GM12878 (cell line): ENCODE data around the gene NTRK3.

Experiments used
- BMI1 ChIP-seq: fragments of 450-650 bp; IDR thresholded peaks from 2 replicates; pipeline ENCODE4 v1.6.1; 2016; ENCODE audit warnings: mild to moderate bottlenecking, moderate library complexity, borderline replicate concordance
- BRCA1 ChIP-seq: IDR thresholded peaks from 2 replicates; pipeline ENCODE4 v1.6.1; 2011; ENCODE audit warnings: low read depth, low read length, improper control_type of control experiment
- CBX3 ChIP-seq: fragments of 200-600 bp; sonication (generic); IDR thresholded peaks from 2 replicates; pipeline ENCODE4 v1.6.1; 2016; ENCODE audit warnings: low read depth, borderline replicate concordance
- CEBPB ChIP-seq, 2 experiments: fragments of 150-350 bp in 1 of 2; IDR thresholded peaks; 2 replicates each; pipeline ENCODE4 v1.6.1; 2012 to 2014; ENCODE audit warnings: low read depth in 2 of 2, low read length in 2 of 2, borderline replicate concordance in 1 of 2, inconsistent platforms in 1 of 2
- KAT2A ChIP-seq: conservative IDR thresholded peaks from 2 replicates; pipeline ENCODE4 v1.6.1; 2011; ENCODE audit warnings: low read depth, low read length; ENCODE audit not compliant: control insufficient read depth
- MXI1 ChIP-seq: fragments of 150-350 bp; IDR thresholded peaks from 2 replicates; pipeline ENCODE4 v1.6.1; 2011; ENCODE audit warnings: low read depth, mild to moderate bottlenecking, inconsistent platforms, low read length, improper control_type of control experiment
- POLR2A ChIP-seq: IDR thresholded peaks from 2 replicates; pipeline ENCODE4 v1.6.1; 2011; ENCODE audit warnings: low read depth, mild to moderate bottlenecking, low read length
- SIX5 ChIP-seq: IDR thresholded peaks from 2 replicates; pipeline ENCODE4 v1.6.1; 2011; ENCODE audit warnings: mild to moderate bottlenecking, low read depth, low read length, moderate library complexity; ENCODE audit not compliant: severe bottlenecking
- USF1 ChIP-seq: IDR thresholded peaks from 2 replicates; pipeline ENCODE4 v1.6.1; 2011; ENCODE audit warnings: borderline replicate concordance, low read depth, mild to moderate bottlenecking, moderate library complexity, mixed read lengths, low read length; ENCODE audit not compliant: insufficient read depth; ENCODE audit errors: extremely low read length
- ZSCAN29 ChIP-seq: fragments of 450-650 bp; IDR thresholded peaks from 2 replicates; pipeline ENCODE4 v1.6.1; 2017; ENCODE audit warnings: mild to moderate bottlenecking, moderate library complexity
- TF ChIP-seq, protein P1 (sequence below), 3 experiments: IDR thresholded peaks in 2 of 3; conservative IDR thresholded peaks in 1 of 3; 2 replicates each; pipeline ENCODE4 v1.5.1; 2011; ENCODE audit warnings: low read depth in 3 of 3, low read length in 3 of 3, mild to moderate bottlenecking in 3 of 3, control low read depth in 2 of 3, moderate library complexity in 2 of 3, inconsistent platforms in 1 of 3, mixed read lengths in 1 of 3; ENCODE audit not compliant: control insufficient read depth in 2 of 3, insufficient read depth in 1 of 3; ENCODE audit errors: extremely low read depth in 1 of 3
- TF ChIP-seq, protein P2 (sequence below): fragments of 450-650 bp; IDR thresholded peaks from 2 replicates; pipeline ENCODE4 v1.6.1; 2016; ENCODE audit warnings: mild to moderate bottlenecking
- TF ChIP-seq, protein P3 (sequence below): fragments of 450-650 bp; IDR thresholded peaks from 2 replicates; pipeline ENCODE4 v1.6.1; 2016; ENCODE audit warnings: mild to moderate bottlenecking, moderate library complexity, borderline replicate concordance

DNA sequence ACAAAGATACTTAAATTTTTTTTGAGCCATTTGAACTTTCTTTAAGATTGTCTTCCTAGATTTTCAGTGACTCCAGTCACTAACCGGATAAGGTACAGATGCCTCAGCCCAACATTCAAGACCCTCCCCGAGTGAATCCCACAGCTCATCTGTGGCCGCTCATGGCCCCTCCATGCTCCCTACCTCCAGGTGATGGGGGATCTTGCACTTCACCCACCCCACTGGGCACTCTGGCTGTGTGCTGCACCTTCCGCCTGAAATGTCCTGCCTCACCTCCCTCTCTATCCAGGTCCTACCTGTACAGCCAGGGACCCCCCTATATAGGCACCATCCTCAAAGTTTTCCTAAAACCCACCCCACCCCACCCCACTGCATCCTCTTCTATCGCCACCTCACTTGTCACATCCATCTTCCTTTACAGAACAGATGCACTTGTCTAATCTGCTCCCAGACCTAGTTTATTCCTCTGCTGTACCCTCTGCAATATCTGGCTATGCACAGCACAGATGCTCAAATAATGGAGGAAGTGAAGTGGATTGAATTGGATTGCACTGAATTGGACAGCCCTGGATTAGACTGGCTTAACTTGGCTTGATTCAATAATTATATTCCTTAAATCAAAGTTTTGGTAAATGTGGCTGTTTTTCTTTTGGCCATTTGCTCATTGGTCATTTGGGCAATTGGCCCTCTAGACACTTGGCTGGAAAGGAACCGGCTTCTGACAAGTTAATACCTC, 24.5 kb downstream of the NTRK3 start:
- TF ChIP-seq BMI1 (no peak), POLR2A (no peak), USF1 (no peak), CBX3 (no peak), BRCA1 (no peak), SIX5 (no peak), CEBPB (IDR thresholded peaks at IDR 0.05; ENCODE audit: borderline replicate concordance in 1 of 2, low read depth in 2 of 2, low read length in 2 of 2) (no peak), KAT2A (no peak), ZSCAN29 (no peak), MXI1 (no peak)
- TF ChIP-seq, protein P1, sequence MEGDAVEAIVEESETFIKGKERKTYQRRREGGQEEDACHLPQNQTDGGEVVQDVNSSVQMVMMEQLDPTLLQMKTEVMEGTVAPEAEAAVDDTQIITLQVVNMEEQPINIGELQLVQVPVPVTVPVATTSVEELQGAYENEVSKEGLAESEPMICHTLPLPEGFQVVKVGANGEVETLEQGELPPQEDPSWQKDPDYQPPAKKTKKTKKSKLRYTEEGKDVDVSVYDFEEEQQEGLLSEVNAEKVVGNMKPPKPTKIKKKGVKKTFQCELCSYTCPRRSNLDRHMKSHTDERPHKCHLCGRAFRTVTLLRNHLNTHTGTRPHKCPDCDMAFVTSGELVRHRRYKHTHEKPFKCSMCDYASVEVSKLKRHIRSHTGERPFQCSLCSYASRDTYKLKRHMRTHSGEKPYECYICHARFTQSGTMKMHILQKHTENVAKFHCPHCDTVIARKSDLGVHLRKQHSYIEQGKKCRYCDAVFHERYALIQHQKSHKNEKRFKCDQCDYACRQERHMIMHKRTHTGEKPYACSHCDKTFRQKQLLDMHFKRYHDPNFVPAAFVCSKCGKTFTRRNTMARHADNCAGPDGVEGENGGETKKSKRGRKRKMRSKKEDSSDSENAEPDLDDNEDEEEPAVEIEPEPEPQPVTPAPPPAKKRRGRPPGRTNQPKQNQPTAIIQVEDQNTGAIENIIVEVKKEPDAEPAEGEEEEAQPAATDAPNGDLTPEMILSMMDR (IDR thresholded peaks at IDR 0.05 in 2 of 3, conservative IDR thresholded peaks at IDR 0.05 in 1 of 3; ENCODE audit: control insufficient read depth in 2 of 3, extremely low read depth in 1 of 3, insufficient read depth in 1 of 3, low read depth in 3 of 3, low read length in 3 of 3): no peak
- TF ChIP-seq, protein P2, sequence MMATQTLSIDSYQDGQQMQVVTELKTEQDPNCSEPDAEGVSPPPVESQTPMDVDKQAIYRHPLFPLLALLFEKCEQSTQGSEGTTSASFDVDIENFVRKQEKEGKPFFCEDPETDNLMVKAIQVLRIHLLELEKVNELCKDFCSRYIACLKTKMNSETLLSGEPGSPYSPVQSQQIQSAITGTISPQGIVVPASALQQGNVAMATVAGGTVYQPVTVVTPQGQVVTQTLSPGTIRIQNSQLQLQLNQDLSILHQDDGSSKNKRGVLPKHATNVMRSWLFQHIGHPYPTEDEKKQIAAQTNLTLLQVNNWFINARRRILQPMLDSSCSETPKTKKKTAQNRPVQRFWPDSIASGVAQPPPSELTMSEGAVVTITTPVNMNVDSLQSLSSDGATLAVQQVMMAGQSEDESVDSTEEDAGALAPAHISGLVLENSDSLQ: no peak
- TF ChIP-seq, protein P3, sequence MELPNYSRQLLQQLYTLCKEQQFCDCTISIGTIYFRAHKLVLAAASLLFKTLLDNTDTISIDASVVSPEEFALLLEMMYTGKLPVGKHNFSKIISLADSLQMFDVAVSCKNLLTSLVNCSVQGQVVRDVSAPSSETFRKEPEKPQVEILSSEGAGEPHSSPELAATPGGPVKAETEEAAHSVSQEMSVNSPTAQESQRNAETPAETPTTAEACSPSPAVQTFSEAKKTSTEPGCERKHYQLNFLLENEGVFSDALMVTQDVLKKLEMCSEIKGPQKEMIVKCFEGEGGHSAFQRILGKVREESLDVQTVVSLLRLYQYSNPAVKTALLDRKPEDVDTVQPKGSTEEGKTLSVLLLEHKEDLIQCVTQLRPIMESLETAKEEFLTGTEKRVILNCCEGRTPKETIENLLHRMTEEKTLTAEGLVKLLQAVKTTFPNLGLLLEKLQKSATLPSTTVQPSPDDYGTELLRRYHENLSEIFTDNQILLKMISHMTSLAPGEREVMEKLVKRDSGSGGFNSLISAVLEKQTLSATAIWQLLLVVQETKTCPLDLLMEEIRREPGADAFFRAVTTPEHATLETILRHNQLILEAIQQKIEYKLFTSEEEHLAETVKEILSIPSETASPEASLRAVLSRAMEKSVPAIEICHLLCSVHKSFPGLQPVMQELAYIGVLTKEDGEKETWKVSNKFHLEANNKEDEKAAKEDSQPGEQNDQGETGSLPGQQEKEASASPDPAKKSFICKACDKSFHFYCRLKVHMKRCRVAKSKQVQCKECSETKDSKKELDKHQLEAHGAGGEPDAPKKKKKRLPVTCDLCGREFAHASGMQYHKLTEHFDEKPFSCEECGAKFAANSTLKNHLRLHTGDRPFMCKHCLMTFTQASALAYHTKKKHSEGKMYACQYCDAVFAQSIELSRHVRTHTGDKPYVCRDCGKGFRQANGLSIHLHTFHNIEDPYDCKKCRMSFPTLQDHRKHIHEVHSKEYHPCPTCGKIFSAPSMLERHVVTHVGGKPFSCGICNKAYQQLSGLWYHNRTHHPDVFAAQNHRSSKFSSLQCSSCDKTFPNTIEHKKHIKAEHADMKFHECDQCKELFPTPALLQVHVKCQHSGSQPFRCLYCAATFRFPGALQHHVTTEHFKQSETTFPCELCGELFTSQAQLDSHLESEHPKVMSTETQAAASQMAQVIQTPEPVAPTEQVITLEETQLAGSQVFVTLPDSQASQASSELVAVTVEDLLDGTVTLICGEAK: no peak
